ENCODE measurements around the gene IL5.

GRCh38 chr5:132496191-132496630 lies 47.1 kb downstream of the IL5 start:
- TF ChIP-seq POLR2AphosphoS5 (IDR thresholded peaks at IDR 0.05) (no peak), POLR2A (IDR thresholded peaks at IDR 0.05) (no peak), CTCF (IDR thresholded peaks at IDR 0.05) (no peak)
